ENCODE results near the gene TCP11L1.
"Not testable (repeated sequence)": the region's sequence is repeated elsewhere in the genome, so short reads cannot be mapped to it uniquely, and the experiment has no call there.

Gene TCP11L1

GRCh38 chr11:33068611-33069340 lies 29.4 kb downstream of the TCP11L1 start:
- DNase-seq = no peak

DNA sequence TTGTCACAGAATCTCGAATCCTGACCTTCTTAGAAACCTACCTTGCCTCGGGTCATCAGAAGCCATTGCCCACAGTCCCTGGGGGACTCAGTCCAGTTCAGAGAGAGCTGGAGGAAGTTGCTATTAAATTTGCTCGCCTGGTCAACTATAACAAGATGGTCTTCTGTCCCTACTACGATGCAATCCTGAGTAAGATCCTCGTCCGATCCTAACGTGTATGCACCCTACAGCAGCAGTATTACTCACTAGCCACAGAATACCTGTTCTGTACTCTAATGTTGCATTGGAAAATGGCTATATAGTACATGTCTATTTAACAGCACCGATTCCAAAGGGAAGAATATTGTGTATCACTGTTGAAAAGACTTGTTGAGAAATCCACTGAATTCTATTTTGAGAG lies 33.1 kb downstream of the TCP11L1 start:
- DNase-seq = no peak

GRCh38 chr11:33083918-33084317 lies 44.5 kb downstream of the TCP11L1 start:
- DNase-seq = no peak

DNA sequence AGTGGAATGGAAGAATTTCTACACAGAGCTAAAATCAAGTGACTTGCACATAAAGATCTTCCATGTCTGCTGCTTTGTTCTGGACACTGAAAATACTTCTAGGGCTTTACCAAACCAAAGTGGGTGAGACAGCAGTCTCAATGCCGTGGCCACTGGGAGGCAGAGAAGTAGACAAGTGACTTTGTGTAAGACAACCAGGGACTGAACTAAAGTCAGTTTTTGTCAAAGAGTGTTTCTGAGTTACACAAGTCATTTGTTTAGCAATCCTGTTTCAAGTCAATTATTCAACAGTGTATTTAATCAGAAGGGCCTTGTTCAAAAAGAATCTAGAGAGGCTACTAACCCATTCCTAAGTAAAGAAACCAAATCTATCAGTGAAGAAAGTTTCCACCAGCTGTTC lies 46.6 kb downstream of the TCP11L1 start:
- no peak for DNase-seq

DNA sequence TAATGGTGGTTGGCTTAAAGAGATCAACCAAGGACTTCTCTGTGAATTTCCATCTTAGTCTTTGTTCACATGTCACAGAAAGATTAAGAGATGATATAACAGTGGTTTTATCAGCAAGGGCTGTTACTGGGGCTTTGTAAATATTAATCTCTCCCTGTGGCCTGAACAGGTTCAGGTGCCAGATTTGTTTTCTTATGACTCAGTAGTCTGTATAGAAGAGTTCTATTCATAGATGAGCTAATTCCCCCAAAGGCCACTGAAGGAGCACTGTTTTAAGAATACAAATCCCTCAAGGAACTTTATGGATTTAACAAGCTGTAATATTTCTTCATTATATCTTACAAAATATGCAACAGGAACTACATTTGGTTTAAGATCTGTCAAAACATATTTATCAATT lies 50.4 kb downstream of the TCP11L1 start:
- DNase-seq = no peak

- DNase-seq = no peak
Observed at GRCh38 chr11:33094157-33094556, 54.8 kb downstream of the TCP11L1 start.

DNA sequence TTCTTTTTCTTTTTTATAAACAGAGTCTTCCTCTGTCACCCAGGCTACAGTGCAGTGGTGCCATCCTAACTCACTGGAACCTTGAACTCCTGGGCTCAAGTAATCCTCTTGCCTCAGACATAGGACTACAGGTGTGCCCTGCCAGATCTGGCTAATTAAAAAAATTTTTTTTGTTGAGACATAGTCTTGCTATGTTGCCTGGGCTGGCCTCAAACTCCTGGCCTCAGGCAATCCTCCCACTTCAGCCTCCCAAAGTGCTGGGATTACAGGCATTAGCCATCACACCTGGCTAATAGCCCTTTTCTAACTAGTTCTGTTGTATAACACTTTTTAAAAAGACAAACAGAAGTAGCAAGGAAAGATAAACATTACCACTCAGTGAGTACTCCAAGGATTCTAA lies 64.5 kb downstream of the TCP11L1 start:
- no peak for DNase-seq

- DNase-seq = no peak
Observed at GRCh38 chr11:33109294-33109895, 70.0 kb downstream of the TCP11L1 start.

DNA sequence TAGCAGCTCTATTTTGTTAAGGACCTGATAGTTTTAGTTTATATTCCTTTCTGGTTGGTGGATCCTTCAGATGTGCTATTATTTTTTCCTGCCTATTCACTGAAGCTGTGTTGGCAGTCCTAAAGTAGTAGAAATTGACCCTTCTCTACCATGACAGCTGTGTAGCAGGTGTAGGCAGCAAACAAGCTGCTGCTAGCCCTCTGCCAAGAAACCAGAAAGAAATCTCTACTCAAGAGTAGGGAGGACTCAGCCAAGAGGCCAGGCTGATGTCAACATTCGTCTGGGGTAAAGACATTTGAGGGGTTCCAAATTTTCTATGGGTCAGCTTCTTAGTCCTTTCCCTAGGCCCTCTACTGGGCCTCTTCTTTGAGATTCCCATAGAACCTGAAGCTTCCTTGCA lies 70.7 kb downstream of the TCP11L1 start:
- DNase-seq = no peak

DNA sequence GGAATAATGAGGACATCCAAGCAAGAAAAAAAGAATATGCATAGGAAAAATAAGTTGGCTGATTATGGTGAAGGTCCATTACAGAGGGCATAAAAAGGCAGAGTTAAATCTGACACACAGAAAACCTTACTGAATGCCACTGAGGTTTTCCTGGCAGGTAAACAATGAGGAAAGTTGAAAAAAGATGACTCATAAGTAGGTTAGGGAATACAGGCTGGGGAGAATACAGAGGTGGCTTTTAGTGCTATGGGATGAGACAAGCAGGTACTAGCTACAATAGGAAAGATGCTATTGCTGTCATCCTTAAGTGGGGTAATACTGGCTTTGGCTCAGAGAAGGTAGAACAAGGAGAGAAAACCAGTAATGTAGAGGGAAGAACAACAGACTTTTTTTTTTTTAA lies 77.2 kb downstream of the TCP11L1 start:
- DNase-seq = no peak

DNA sequence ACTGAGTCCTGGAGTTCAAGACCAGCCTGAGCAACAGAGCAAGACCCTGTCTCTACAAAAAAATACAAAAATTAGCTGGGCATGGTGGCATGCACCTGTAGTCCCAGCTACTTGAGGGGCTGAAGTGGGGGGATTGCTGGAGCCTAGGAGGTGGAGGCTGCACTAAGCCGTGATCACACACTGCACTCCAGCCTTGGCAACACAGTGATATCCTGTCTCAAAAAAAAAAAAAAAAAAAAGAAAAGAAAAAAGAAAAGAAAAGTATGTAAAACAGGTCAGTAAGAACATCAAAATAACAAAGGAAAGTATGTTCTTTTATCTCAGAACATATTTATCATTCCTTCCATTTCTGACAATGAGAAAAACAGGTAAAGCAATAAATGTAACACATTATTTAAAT lies 83.3 kb downstream of the TCP11L1 start:
- DNase-seq = not testable (repeated sequence)
